HCT116 (cell line): ENCODE results near the gene HTR3B. TPM values are rescaled to one million over a fixed set of nuclear protein-coding genes. Genes with fewer than 3 reads are reported as not detected.

ENCODE experiments used
- ATAC-seq: fragments of 200-7000 bp; cut with Tn5 transposase; 2 replicates; pipeline ENCODE4 v1.9.1; 2020; ENCODE audit warnings: mild to moderate bottlenecking, moderate library complexity
- BruUV-seq: library from RNA; stranded (reverse); fragments of 400-500 nt; replicated peaks from 2 replicates; lab custom pipeline; 2021; lab: Mats Ljungman, UMichigan
- CTCF ChIA-PET: fragments of 300-600 bp; sonication (Branson Sonifier 250); formaldehyde crosslinking; loops from one replicate; lab custom pipeline; 2021; ENCODE audit warnings: antibody characterized with exemption; lab: Charles Lee
- POLR2A ChIA-PET: fragments of 300-600, 350-600 bp; sonication (Branson Sonifier 250); formaldehyde crosslinking; loops from one replicate; lab custom pipeline; 2021; ENCODE audit warnings: antibody characterized with exemption; lab: Charles Lee
- RAD21 ChIA-PET, 2 experiments: fragments of 300-600 bp; sonication (Branson Sonifier 250); formaldehyde crosslinking; loops; one replicate each; lab custom pipeline; 2023; ENCODE audit warnings: low total read pairs in 2 of 2; ENCODE audit not compliant: uncharacterized antibody in 2 of 2, unreplicated experiment in 2 of 2, low non-redundant PET in 1 of 2; lab: Charles Lee
- DNase-seq: peaks from one replicate; pipeline ENCODE4 v3.0.0-alpha.2; 2010; ENCODE audit warnings: low read depth, low spot score
- H2AFZ ChIP-seq: fragments of 200-600 bp; shearing (Covaris generic), sonication (generic); 2 replicates; pipeline ENCODE4 v1.6.1; 2017; ENCODE audit warnings: low read depth, mixed run types, mixed read lengths, antibody characterized with exemption, low read length; ENCODE audit not compliant: poor library complexity, severe bottlenecking
- H3K27ac ChIP-seq: 2 replicates; pipeline ENCODE4 v1.5.1; 2012; ENCODE audit warnings: low read depth, low read length
- H3K27me3 ChIP-seq: fragments of 200-600 bp; sonication (generic); 2 replicates; pipeline ENCODE4 v1.6.1; 2016; ENCODE audit warnings: mixed run types, low read length, mixed read lengths; ENCODE audit not compliant: insufficient read depth
- H3K36me3 ChIP-seq, 2 experiments: fragments of 200-500 bp in 1 of 2; fragments of 200-600 bp in 1 of 2; sonication (Bioruptor generic) in 1 of 2; sonication (generic) in 1 of 2; 2 replicates each; pipeline versions ENCODE4 v1.5.1 to v1.6.1; 2014 to 2016; ENCODE audit warnings: low read length in 2 of 2, inconsistent platforms in 1 of 2, mixed read lengths in 1 of 2, mixed run types in 1 of 2; ENCODE audit not compliant: insufficient read depth in 2 of 2, control insufficient read depth in 1 of 2
- H3K4me1 ChIP-seq, 2 experiments: fragments of 200-600 bp in 1 of 2; sonication (generic) in 1 of 2; 2 replicates each; pipeline versions ENCODE4 v1.5.1 to v1.6.1; 2012 to 2017; ENCODE audit warnings: low read length in 2 of 2, inconsistent platforms in 1 of 2, mild to moderate bottlenecking in 1 of 2, mixed read lengths in 1 of 2, mixed run types in 1 of 2, moderate library complexity in 1 of 2; ENCODE audit not compliant: insufficient read depth in 2 of 2, control insufficient read depth in 1 of 2
- H3K4me2 ChIP-seq: fragments of 200-600 bp; sonication (generic); 2 replicates; pipeline ENCODE4 v1.6.1; 2017; ENCODE audit warnings: mixed run types, low read length, mixed read lengths
- H3K4me3 ChIP-seq, 2 experiments: fragments of 200-600 bp in 1 of 2; sonication (generic) in 1 of 2; replicated peaks in 1 of 2; 2 replicates each; pipeline ENCODE4 v1.5.1; 2011 to 2016; ENCODE audit warnings: low read length in 2 of 2, control low read depth in 1 of 2, low read depth in 1 of 2, mild to moderate bottlenecking in 1 of 2, mixed read lengths in 1 of 2, mixed run types in 1 of 2
- H3K79me2 ChIP-seq: fragments of 200-600 bp; sonication (generic); 2 replicates; pipeline ENCODE4 v1.6.1; 2017; ENCODE audit warnings: mild to moderate bottlenecking, mixed run types, low read length, moderate library complexity, mixed read lengths; ENCODE audit not compliant: insufficient read depth
- H3K9ac ChIP-seq: fragments of 200-600 bp; sonication (generic); 2 replicates; pipeline ENCODE4 v1.6.1; 2016; ENCODE audit warnings: low read length, mixed read lengths
- H3K9me2 ChIP-seq: fragments of 200-600 bp; sonication (generic), shearing (Covaris generic); 2 replicates; pipeline ENCODE4 v1.6.1; 2017; ENCODE audit warnings: mixed run types, mild to moderate bottlenecking, moderate library complexity; ENCODE audit not compliant: insufficient read depth
- H3K9me3 ChIP-seq, 2 experiments: fragments of 200-500 bp in 1 of 2; fragments of 200-600 bp in 1 of 2; sonication (Bioruptor generic) in 1 of 2; sonication (generic) in 1 of 2; 2 replicates each; pipeline ENCODE4 v1.6.1; 2014 to 2017; ENCODE audit warnings: low read length in 2 of 2, mixed read lengths in 2 of 2, inconsistent platforms in 1 of 2, low read depth in 1 of 2, mild to moderate bottlenecking in 1 of 2, mixed run types in 1 of 2, moderate library complexity in 1 of 2; ENCODE audit not compliant: control insufficient read depth in 1 of 2, insufficient read depth in 1 of 2
- H4K20me1 ChIP-seq: fragments of 200-600 bp; sonication (generic), shearing (Covaris generic); 2 replicates; pipeline ENCODE4 v1.6.1; 2017; ENCODE audit warnings: mixed run types, mild to moderate bottlenecking, moderate library complexity; ENCODE audit not compliant: insufficient read depth
- CEBPB ChIP-seq: IDR thresholded peaks from 2 replicates; pipeline ENCODE4 v1.6.1; 2012; ENCODE audit warnings: low read depth
- CTCF ChIP-seq, 3 experiments: fragments of 200-600 bp in 1 of 3; sonication (generic) in 1 of 3; IDR thresholded peaks in 2 of 3; conservative IDR thresholded peaks in 1 of 3; 2 replicates each; pipeline ENCODE4 v1.5.1; 2012 to 2017; ENCODE audit warnings: low read depth in 2 of 3, low read length in 2 of 3, antibody characterized with exemption in 1 of 3, borderline replicate concordance in 1 of 3, control low read depth in 1 of 3, mild to moderate bottlenecking in 1 of 3, mixed read lengths in 1 of 3, mixed run types in 1 of 3, moderate library complexity in 1 of 3; ENCODE audit not compliant: insufficient read depth in 1 of 3
- FOSL1 ChIP-seq: IDR thresholded peaks from 2 replicates; pipeline ENCODE4 v1.6.1; 2012; ENCODE audit warnings: low read depth
- POLR2A ChIP-seq: IDR thresholded peaks from 2 replicates; pipeline ENCODE4 v1.7.0; 2011; ENCODE audit warnings: borderline replicate concordance; ENCODE audit not compliant: insufficient read depth, insufficient read length; ENCODE audit errors: extremely low read depth
- RAD21 ChIP-seq: IDR thresholded peaks from 2 replicates; pipeline ENCODE4 v1.6.1; 2012; ENCODE audit warnings: low read depth, mild to moderate bottlenecking
- SIN3A ChIP-seq: IDR thresholded peaks from 2 replicates; pipeline ENCODE4 v1.6.1; 2012; ENCODE audit warnings: low read depth
- ZBTB33 ChIP-seq: IDR thresholded peaks from 2 replicates; pipeline ENCODE4 v1.6.1; 2011; ENCODE audit warnings: mild to moderate bottlenecking, low read length, moderate library complexity; ENCODE audit not compliant: insufficient replicate concordance; ENCODE audit errors: extremely low read depth
- intact Hi-C: fragments of 100-400 bp; cut with micrococcal nuclease; formaldehyde crosslinking; loops from 2 replicates; pipeline ENCODE4 v1.10.0; 2022
- total RNA-seq: library from RNA; stranded (reverse); gene quantifications from one replicate; pipeline ENCODE4 v1.2.1, GENCODE V29; 2021; ENCODE audit not compliant: unreplicated experiment

HTR3B gene
- total RNA-seq, 1 experiment from 2014 or later, result not detected

GRCh38 chr11:113952070-113952469 is 47.5 kb downstream of the HTR3B start:
- ATAC-seq (no peak), DNase-seq (no peak)
- H3K9me3 ChIP-seq, result no peaks in the 10 kb centered on the region
- intact Hi-C loops, result no loop called here
- H4K20me1 ChIP-seq, result no peaks in the 10 kb centered on the region
- TF ChIP-seq RAD21 (no peak), POLR2A (no peak), FOSL1 (no peak), CTCF (IDR thresholded peaks at IDR 0.05 in 2 of 3, conservative IDR thresholded peaks at IDR 0.05 in 1 of 3; ENCODE audit: borderline replicate concordance in 1 of 3, insufficient read depth in 1 of 3, low read depth in 2 of 3, low read length in 2 of 3) (no peak)
- no peak overlapping the region for H3K4me2 ChIP-seq
- no peaks in the 10 kb centered on the region for H3K36me3 ChIP-seq
- no peak overlapping the region for H3K4me3 ChIP-seq
- no peaks in the 10 kb centered on the region for H3K9me2 ChIP-seq
- no peak overlapping the region for H2AFZ ChIP-seq
- no TSS peak for BruUV-seq
- POLR2A ChIA-PET, result no interaction called here
- no peaks in the 10 kb centered on the region for H3K79me2 ChIP-seq
- peaks cover 25% of the 10 kb centered on the region for H3K27me3 ChIP-seq
- CTCF ChIA-PET, result no interaction called here
- RAD21 ChIA-PET, result no interaction called here
- no peaks in the 10 kb centered on the region for H3K4me1 ChIP-seq
- H3K27ac ChIP-seq, result no peak overlapping the region
- no peak overlapping the region for H3K9ac ChIP-seq

DNA sequence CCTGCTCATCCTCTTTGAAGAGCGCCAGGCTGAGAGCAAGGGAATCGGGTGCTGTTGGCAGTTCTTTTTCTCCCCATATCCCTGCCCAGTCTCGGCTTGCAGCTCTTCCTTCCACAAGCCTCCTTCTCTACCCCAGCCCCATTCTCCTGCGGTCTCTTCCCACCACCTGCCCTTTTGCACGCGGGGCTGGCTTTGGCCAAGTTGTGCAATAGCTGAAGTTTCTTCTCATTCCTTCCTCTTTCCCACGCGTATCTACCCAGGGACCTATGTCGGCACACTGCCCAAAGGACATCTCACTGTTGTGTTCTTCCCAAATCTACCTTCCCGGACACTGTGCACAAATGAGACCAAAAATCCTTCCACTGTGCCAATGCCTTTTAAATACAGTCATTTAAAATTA is 48.0 kb downstream of the HTR3B start:
- no peaks in the 10 kb centered on the region for H3K79me2 ChIP-seq
- intact Hi-C loops, result no loop called here
- no peak overlapping the region for H3K27ac ChIP-seq
- DNase-seq (no peak), ATAC-seq (no peak)
- no peak overlapping the region for H3K4me3 ChIP-seq
- H3K27me3 ChIP-seq, result peaks cover 25% of the 10 kb centered on the region
- BruUV-seq, result no TSS peak
- TF ChIP-seq SIN3A (no peak), CEBPB (no peak), ZBTB33 (no peak)
- H3K9me2 ChIP-seq, result no peaks in the 10 kb centered on the region
- H3K36me3 ChIP-seq, result no peaks in the 10 kb centered on the region
- ChIA-PET POLR2A (no interaction called here), RAD21 (no interaction called here), CTCF (no interaction called here)
- H3K4me1 ChIP-seq, result no peaks in the 10 kb centered on the region
- H2AFZ ChIP-seq, result no peak overlapping the region
- no peak overlapping the region for H3K9ac ChIP-seq
- H3K4me2 ChIP-seq, result no peak overlapping the region
- no peaks in the 10 kb centered on the region for H4K20me1 ChIP-seq
- H3K9me3 ChIP-seq, result no peaks in the 10 kb centered on the region
